Heart left ventricle (tissue), 13 donors: ENCODE data around the gene ADGRA1.

Experiments
- POLR2A ChIP-seq, 2 donors: fragments of 450-650 bp; IDR thresholded peaks; one replicate each; pipeline ENCODE4 v1.6.1; 2017; ENCODE audit warnings: antibody characterized with exemption in 2 of 2, mild to moderate bottlenecking in 2 of 2, moderate library complexity in 2 of 2
- TF ChIP-seq, protein P1 (sequence below), 12 donors: fragments of 200-600 bp; sonication (generic) in 4 of 12; IDR thresholded peaks; one replicate each; pipeline versions ENCODE4 v1.5.0 to v1.8.0; 2018 to 2022; ENCODE audit warnings: antibody characterized with exemption in 12 of 12, mild to moderate bottlenecking in 5 of 12
- donor health status: ischemic (EF 13 %, LVEDD 7.1; RV severe dilation, severe dysfunction).
- donor health status: DM: no; HTN: yes; CAD: no.
- donor health status: DM: no; HTN: no; CAD: no.
- donor health status: ischemic (EF 25% LVEDD 6.9; RV normal size, moderate dysfunction).
- donor health status: ischemic (EF 25% LVEDD 5.7; RV mildly dilated, moderate dysfunction).
- donor health status: ischemic (EF 35%, LVEDD 5.7; RV mildly dilated, moderate dysfunction).
- donor health status: nonischemic (EF 11% LVEDD 7.7; RV severe dilation, severe dysfunction).
- donor health status: DM: yes; HTN: yes; CAD: no.
- donor health status: PGD.
- donor health status: ischemic (EF 29% LVEDD 5.4; RV normal size, mild dysfunction).
- donor health status: nonischemic (EF 23%, LVEDD 6.1; RV moderate dilation, normal function).

DNA sequence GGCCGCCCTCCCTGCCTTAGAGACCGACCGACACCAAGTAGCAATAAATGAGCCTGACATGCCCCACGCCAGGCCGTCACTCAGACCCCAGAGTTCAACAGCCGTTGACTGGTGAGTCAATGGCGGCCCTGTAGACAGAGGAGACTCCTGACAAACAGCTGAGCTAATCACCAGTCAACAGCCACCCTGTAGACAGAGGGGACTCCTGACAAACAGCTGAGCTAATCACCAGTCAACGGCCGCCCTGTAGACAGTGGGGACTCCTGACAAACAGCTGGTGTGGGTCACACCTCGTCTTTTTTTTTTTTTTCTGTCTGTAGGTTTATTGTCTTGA, 55.4 kb downstream of the ADGRA1 start:
- TF ChIP-seq, protein P1, sequence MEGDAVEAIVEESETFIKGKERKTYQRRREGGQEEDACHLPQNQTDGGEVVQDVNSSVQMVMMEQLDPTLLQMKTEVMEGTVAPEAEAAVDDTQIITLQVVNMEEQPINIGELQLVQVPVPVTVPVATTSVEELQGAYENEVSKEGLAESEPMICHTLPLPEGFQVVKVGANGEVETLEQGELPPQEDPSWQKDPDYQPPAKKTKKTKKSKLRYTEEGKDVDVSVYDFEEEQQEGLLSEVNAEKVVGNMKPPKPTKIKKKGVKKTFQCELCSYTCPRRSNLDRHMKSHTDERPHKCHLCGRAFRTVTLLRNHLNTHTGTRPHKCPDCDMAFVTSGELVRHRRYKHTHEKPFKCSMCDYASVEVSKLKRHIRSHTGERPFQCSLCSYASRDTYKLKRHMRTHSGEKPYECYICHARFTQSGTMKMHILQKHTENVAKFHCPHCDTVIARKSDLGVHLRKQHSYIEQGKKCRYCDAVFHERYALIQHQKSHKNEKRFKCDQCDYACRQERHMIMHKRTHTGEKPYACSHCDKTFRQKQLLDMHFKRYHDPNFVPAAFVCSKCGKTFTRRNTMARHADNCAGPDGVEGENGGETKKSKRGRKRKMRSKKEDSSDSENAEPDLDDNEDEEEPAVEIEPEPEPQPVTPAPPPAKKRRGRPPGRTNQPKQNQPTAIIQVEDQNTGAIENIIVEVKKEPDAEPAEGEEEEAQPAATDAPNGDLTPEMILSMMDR (IDR thresholded peaks at IDR 0.05) = no peak
- no peak for TF ChIP-seq POLR2A (IDR thresholded peaks at IDR 0.05)
